Measurements from ENCODE around the gene TSPYL6.

The TSPYL6 gene

GRCh38 chr2:54255230-54256090, 569 bp downstream of the TSPYL6 start:
- DNase-seq = no peak

DNA sequence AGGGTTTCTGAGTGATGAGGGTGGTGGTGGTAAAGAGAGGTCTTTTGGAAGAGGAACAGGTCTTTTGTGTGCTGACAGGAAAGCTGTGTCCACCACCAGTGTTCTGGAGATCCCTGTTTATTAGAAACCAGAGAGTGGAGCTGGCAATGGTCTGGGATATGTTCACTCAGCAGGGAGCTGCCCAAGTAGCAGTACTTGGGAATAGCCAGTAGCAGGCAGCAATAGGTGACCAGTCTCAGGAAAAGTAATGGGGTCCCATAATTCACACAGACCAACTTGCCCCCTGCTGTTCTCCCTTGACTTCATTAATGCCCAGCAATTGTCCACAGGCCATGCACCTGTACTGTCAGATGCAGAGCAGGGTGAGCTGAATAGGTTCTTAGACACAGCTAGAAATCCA, 1.8 kb downstream of the TSPYL6 start:
- DNase-seq = no peak

GRCh38 chr2:54249629-54250028, 6.4 kb downstream of the TSPYL6 start:
- DNase-seq = no peak

DNA sequence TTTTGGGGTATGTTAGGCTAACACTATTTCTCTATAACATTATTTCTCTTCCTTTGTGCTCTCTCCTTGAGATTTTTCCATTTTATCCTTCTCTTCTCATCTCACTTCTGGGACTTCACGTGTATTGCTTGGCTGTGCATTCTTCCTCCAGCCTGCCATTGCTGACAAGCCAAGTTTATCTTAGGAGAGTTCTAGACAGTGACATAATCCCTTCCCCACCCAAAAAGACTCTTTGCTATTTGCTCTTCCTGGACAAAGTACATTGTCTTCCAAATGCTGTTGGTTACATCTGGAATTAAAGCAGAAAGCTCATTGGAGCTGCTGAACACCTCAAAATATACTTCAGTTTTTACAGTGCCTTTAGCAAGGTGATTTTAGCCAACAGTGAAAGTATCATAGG, 8.9 kb downstream of the TSPYL6 start:
- DNase-seq = no peak

DNA sequence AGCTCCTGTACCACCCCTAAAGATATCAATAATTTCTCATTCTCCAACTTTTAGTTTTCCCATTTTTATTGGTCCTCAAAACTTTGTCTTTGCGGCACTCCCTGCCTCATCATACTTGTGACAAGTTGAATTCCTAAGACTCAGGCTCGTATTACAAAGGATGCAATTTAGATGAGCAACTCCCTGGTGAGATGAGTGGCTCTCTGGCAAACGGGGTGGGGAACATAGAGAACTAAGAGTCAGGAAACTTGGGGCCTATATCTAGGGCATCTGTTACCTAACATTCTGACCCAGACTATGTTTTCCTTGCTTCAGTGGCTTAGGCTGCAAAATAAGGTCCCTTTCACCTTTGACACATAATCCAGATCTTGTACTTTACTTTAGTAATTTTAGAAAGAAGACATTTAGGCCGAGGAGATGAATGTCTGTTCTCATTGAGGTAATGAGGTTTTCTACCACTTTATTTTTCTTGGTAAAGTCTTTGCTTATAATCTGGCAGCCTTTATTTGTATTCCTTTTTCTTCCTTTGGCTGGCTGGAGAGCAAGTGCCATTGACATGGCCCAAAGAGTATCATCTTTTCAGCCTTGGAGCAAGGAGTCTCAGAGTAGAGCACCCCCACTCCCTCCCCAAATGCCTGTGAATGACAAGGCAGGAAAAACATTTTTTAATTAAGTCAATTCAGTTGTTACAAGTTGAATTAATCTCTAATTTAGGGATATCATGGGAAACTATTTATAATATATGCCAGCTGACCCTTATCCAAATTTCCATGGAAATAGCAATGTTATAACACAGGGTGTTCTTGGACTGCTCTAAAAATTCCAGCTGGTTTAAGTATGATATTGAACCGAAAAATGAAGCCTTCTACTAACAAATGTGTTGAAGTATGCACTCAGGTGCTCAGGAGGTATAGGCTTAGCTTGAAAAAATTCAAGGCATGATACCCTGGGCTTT, 15.2 kb downstream of the TSPYL6 start:
- no peak for DNase-seq

DNA sequence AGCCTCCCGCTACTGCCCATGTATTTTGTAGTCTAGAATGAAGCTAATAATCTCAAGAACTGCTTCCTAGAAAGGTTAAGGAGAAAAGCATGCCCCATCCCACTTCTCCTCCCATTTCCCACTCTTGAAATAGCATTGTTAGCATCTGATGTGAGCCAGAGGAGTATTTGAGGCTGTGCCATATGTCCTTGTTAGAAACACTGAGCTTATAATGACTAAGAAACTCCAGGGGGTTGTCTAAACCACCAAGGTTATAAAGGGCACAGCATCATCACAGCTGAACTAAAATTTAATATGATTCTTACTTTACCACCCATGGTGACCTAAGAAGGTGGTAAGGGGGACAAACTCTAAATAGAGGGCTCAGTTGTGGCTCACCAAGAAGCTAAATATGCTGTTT, 16.6 kb downstream of the TSPYL6 start:
- DNase-seq = no peak

- DNase-seq = no peak
These were observed 18.6 kb downstream of the TSPYL6 start for GRCh38 chr2:54237428-54237827.

GRCh38 chr2:54233832-54234649, 22.0 kb downstream of the TSPYL6 start:
- DNase-seq = no peak

- no peak for DNase-seq
These were observed 27.1 kb downstream of the TSPYL6 start for GRCh38 chr2:54228945-54229344.

DNA sequence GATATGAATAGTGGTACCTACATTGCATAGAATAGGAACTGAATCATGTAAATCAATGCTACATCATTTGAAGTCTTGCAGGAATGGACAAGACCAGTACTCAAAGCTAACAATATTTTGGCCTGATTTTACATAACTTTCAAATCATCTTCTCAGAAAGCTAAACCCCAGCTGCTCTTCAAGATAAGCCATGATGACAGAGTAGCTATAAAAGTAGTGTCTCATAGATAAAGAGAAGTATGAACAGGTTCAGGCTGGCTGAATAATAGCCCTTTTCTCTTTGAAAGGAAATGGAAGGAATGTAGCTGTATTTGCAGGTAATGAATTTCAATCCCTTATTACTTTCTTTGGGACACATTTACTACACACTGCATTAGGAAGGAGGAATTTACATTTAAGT, 28.2 kb downstream of the TSPYL6 start:
- DNase-seq = no peak

DNA sequence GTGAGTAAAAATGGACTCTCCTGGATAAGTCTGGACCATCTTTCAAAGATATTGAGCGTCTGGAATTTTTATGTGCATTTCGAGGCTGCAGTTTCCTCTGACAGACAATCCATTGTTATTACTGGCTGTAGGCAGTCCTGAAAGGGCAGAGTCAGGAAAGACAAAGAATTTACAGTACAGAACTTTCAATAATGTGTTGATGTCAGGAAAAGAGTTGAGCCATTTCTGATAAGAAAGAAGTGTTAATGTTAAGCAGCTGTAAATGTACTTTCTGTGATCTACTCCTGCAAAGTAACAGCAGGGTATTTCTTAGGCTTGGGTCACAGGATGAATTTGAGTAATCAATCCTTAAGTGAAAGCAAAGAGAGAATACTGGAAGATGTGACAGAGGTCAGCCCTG, 29.8 kb downstream of the TSPYL6 start:
- no peak for DNase-seq

DNA sequence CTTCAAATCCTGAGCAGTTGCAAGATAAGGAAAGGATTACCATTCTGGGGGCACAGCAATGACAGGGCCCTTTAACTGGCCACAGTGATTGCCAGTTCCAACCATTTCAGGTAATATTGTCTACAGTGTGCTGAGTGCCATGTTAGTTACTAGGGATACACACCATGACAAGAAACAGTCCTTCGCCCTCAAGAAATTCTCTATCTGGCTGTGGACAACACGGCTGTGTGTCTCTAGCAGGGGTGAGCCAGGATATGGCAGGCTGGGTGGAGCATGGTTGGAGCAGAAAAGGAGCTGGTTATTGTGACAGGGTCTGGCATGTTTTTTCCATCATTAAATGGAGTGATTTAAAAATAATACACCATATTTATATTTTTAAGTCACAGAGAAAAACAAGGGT, 31.0 kb downstream of the TSPYL6 start:
- DNase-seq = no peak

- DNase-seq = no peak
These were observed 42.9 kb downstream of the TSPYL6 start for GRCh38 chr2:54213082-54213481.

GRCh38 chr2:54212456-54212855, 43.6 kb downstream of the TSPYL6 start:
- no peak for DNase-seq

DNA sequence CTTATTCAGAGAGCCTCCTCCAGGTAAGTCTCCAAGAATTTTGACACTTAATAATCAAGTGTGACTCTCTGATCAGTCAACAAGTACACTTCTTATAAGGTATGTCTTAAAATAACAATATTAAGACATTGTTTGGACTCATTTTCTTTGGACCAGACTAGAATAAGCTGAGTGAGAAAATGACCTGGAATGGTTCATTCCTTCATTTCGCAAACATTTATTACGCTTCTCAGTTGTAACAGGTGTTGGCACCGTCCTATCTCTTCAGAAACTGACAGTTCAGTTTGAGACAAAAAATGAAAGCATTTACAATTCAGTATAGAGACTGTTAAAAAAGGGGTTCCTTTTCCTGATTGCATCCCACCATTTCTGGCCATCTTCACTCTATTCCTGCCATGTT, 46.6 kb downstream of the TSPYL6 start:
- DNase-seq = no peak

DNA sequence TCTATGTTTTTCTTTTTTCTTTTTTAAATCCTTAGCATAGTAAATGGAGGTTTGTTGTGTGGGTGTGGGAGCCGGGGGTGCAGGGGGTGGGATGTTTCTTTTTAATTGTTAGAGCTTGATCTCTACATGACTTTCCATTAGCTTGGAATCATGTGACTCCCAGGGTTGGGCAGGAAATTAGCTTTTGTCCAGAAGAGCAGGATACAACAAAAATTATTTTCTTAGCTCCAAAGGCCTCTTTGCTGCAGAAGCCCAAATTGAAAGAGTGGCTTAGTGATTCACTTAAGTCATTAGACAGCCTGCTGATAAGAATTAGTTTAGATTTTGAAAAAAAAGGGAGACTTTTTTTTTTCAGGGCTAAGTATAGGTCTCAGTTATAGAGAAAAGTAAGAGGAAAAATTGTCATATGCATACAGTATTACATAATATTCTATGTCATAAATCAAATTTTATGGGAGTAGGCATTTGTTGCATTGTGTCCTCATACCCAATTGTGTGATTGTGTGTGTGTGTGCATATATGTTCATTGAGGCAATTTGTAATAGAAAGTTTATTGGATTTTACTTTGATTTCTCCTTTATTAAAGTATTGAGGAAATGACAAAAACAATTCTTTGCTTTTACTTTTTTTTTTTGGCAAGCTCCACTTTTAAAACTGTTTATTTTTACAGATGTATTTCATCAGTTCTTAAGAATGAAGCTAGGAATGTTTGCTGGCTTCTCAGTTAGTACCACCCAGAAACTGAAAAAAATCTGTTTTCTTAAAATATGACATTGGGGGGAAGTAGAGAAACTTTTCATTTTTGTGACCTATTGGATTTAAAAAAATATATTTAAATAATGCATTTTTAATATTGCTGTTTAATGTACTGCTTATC, 47.4 kb downstream of the TSPYL6 start:
- no peak for DNase-seq

- DNase-seq = no peak
These were observed 48.3 kb downstream of the TSPYL6 start for GRCh38 chr2:54207666-54208195.

DNA sequence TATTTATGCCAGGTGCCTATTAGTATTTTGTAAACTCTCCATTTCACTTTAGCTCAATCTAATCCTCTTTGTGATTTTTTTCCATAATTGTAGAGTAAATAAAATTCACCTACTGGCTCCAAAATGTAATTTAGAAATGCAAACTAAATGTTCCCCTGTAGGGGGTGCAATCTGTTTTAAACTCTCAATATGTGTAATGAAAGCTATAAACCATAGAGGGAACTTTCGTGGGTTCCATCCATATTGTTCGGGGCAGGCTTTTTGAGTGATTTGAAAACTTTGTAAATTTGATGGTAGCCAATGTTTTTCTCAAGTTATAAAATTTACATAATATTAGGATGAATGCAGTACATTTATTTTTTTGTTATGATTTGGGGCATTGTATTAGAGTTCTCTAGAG, 49.4 kb downstream of the TSPYL6 start:
- no peak for DNase-seq

- no peak for DNase-seq
These were observed 51.6 kb downstream of the TSPYL6 start for GRCh38 chr2:54204476-54204875.

All from activated naive CD4-positive, alpha-beta T cell treated with anti-CD3 and anti-CD28 coated beads, Interleukin-2, amount 50 U/mL, for 16 hours (primary cell).